Vagina (tissue), 2 donors: ENCODE data around the gene PRKAR1B.

Experiments
- POLR2A ChIP-seq, 2 donors: fragments of 450-650 bp; IDR thresholded peaks; one replicate each; pipeline ENCODE4 v1.6.1; 2017; ENCODE audit warnings: antibody characterized with exemption in 2 of 2, mild to moderate bottlenecking in 2 of 2, moderate library complexity in 2 of 2
- POLR2AphosphoS5 ChIP-seq, 2 donors: sonication (generic); formaldehyde crosslinking; IDR thresholded peaks; one replicate each; pipeline ENCODE4 v1.9.0; 2017; ENCODE audit warnings: antibody characterized with exemption in 2 of 2, mild to moderate bottlenecking in 2 of 2, low read depth in 1 of 2; ENCODE audit not compliant: insufficient read depth in 1 of 2
- TF ChIP-seq, protein P1 (sequence below), 3 experiments: fragments of 450-650 bp in 2 of 3; fragments of 200-600 bp in 1 of 3; sonication (generic) in 1 of 3; IDR thresholded peaks; one replicate each; pipeline ENCODE4 v1.5.1; 2017 to 2019; ENCODE audit warnings: antibody characterized with exemption in 3 of 3, mild to moderate bottlenecking in 2 of 3, moderate library complexity in 2 of 3

- TF ChIP-seq, protein P1, sequence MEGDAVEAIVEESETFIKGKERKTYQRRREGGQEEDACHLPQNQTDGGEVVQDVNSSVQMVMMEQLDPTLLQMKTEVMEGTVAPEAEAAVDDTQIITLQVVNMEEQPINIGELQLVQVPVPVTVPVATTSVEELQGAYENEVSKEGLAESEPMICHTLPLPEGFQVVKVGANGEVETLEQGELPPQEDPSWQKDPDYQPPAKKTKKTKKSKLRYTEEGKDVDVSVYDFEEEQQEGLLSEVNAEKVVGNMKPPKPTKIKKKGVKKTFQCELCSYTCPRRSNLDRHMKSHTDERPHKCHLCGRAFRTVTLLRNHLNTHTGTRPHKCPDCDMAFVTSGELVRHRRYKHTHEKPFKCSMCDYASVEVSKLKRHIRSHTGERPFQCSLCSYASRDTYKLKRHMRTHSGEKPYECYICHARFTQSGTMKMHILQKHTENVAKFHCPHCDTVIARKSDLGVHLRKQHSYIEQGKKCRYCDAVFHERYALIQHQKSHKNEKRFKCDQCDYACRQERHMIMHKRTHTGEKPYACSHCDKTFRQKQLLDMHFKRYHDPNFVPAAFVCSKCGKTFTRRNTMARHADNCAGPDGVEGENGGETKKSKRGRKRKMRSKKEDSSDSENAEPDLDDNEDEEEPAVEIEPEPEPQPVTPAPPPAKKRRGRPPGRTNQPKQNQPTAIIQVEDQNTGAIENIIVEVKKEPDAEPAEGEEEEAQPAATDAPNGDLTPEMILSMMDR (IDR thresholded peaks at IDR 0.05): no peak
- TF ChIP-seq POLR2AphosphoS5 (IDR thresholded peaks at IDR 0.05; ENCODE audit: insufficient read depth in 1 of 2, low read depth in 1 of 2): no peak
- TF ChIP-seq POLR2A (IDR thresholded peaks at IDR 0.05): no peak
Observed at GRCh38 chr7:691361-692045, 35.6 kb downstream of the PRKAR1B start.
